Sigmoid colon (tissue), 4 donors: ENCODE results near the gene FEM1A.

ENCODE experiments used
- EP300 ChIP-seq, 4 donors: sonication (generic); formaldehyde crosslinking; IDR thresholded peaks; one replicate each; pipeline ENCODE4 v1.6.1; 2017; ENCODE audit warnings: antibody characterized with exemption in 4 of 4
- POLR2A ChIP-seq, 2 donors: fragments of 450-650 bp; IDR thresholded peaks; one replicate each; pipeline ENCODE4 v1.6.1; 2016; ENCODE audit warnings: antibody characterized with exemption in 2 of 2, mild to moderate bottlenecking in 2 of 2, moderate library complexity in 2 of 2
- POLR2AphosphoS5 ChIP-seq, 4 donors: sonication (generic); formaldehyde crosslinking; IDR thresholded peaks; one replicate each; pipeline ENCODE4 v1.6.1; 2017; ENCODE audit warnings: antibody characterized with exemption in 4 of 4
- TF ChIP-seq, protein P1 (sequence below), 4 experiments: fragments of 450-650 bp in 3 of 4; fragments of 200-600 bp in 1 of 4; IDR thresholded peaks; one replicate each; pipeline ENCODE4 v1.5.1; 2016 to 2019; ENCODE audit warnings: antibody characterized with exemption in 4 of 4, mild to moderate bottlenecking in 3 of 4, moderate library complexity in 2 of 4

DNA sequence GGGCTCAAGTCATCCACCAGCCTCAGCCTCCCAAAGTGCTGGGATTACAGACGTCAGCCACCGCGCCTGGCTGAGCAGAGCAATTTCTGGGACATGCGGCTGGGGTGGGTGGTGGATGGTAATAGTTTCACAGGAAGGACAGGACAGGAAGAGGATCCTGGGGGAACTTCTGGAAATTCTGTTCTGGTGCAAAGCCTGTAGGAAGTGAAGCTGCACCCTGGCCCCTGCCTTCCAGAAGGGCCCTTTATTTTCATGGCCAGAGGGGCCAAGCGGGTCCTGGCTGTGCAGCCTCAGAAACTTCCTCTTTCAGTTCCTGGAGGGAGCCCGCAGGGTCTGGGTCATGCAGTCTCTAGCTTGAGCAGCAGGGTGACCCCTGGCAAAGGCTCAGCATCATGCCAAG is 15.7 kb downstream of the FEM1A start:
- TF ChIP-seq, protein P1, sequence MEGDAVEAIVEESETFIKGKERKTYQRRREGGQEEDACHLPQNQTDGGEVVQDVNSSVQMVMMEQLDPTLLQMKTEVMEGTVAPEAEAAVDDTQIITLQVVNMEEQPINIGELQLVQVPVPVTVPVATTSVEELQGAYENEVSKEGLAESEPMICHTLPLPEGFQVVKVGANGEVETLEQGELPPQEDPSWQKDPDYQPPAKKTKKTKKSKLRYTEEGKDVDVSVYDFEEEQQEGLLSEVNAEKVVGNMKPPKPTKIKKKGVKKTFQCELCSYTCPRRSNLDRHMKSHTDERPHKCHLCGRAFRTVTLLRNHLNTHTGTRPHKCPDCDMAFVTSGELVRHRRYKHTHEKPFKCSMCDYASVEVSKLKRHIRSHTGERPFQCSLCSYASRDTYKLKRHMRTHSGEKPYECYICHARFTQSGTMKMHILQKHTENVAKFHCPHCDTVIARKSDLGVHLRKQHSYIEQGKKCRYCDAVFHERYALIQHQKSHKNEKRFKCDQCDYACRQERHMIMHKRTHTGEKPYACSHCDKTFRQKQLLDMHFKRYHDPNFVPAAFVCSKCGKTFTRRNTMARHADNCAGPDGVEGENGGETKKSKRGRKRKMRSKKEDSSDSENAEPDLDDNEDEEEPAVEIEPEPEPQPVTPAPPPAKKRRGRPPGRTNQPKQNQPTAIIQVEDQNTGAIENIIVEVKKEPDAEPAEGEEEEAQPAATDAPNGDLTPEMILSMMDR (IDR thresholded peaks at IDR 0.05) = no peak
- TF ChIP-seq POLR2A (IDR thresholded peaks at IDR 0.05) (no peak), POLR2AphosphoS5 (IDR thresholded peaks at IDR 0.05) (no peak), EP300 (IDR thresholded peaks at IDR 0.05) (no peak)
